ENCODE data around the gene INSYN2B.

Gene INSYN2B

GRCh38 chr5:170011751-170012150 is 31.5 kb upstream of the INSYN2B start:
- no peaks in the 10 kb centered on the region for H3K36me3 ChIP-seq (replicated peaks; ENCODE audit: insufficient read depth, low read length)
- H3K4me3 ChIP-seq (ENCODE audit: low read length), result no peak overlapping the region
- H3K9me2 ChIP-seq (replicated peaks; ENCODE audit: insufficient read depth, low read length), result no peaks in the 10 kb centered on the region
- H3K9me3 ChIP-seq (replicated peaks; ENCODE audit: insufficient read depth, low read length), result no peaks in the 10 kb centered on the region
- no peaks in the 10 kb centered on the region for H4K20me1 ChIP-seq (ENCODE audit: insufficient read depth, low read length)
- no peaks in the 10 kb centered on the region for H3K27me3 ChIP-seq (replicated peaks; ENCODE audit: insufficient read depth, low read length)
- no peak overlapping the region for H2AFZ ChIP-seq (ENCODE audit: low read length)
- no peaks in the 10 kb centered on the region for H3F3A ChIP-seq (ENCODE audit: insufficient read depth, low read length)
- H3K27ac ChIP-seq (ENCODE audit: low read length), result no peak overlapping the region
- no peak for DNase-seq
- no peaks in the 10 kb centered on the region for H3K79me2 ChIP-seq (ENCODE audit: low read length)
- H3K9ac ChIP-seq (ENCODE audit: low read length), result no peak overlapping the region
- H3K4me2 ChIP-seq (ENCODE audit: low read depth, low read length), result no peak overlapping the region
- no peaks in the 10 kb centered on the region for H3K4me1 ChIP-seq (ENCODE audit: low read length)
- TF ChIP-seq EZH2phosphoT487 (IDR thresholded peaks at IDR 0.05; ENCODE audit: low read length), result no peak
- TF ChIP-seq CTCF (IDR thresholded peaks at IDR 0.05; ENCODE audit: low read length), result no peak
- TF ChIP-seq EZH2 (optimal IDR thresholded peaks at IDR 0.05; ENCODE audit: low read depth, low read length), result no peak

GRCh38 chr5:170010595-170010994 is 30.3 kb upstream of the INSYN2B start:
- H3K4me1 ChIP-seq (ENCODE audit: low read length), result no peaks in the 10 kb centered on the region
- H2AFZ ChIP-seq (ENCODE audit: low read length), result no peak overlapping the region
- no peak overlapping the region for H3K27ac ChIP-seq (ENCODE audit: low read length)
- H4K20me1 ChIP-seq (ENCODE audit: insufficient read depth, low read length), result no peaks in the 10 kb centered on the region
- no peak overlapping the region for H3K4me2 ChIP-seq (ENCODE audit: low read depth, low read length)
- no peak overlapping the region for H3K9ac ChIP-seq (ENCODE audit: low read length)
- H3K9me2 ChIP-seq (replicated peaks; ENCODE audit: insufficient read depth, low read length), result no peaks in the 10 kb centered on the region
- no peaks in the 10 kb centered on the region for H3K79me2 ChIP-seq (ENCODE audit: low read length)
- no peak for DNase-seq
- H3K36me3 ChIP-seq (replicated peaks; ENCODE audit: insufficient read depth, low read length), result no peaks in the 10 kb centered on the region
- H3K9me3 ChIP-seq (replicated peaks; ENCODE audit: insufficient read depth, low read length), result no peaks in the 10 kb centered on the region
- H3F3A ChIP-seq (ENCODE audit: insufficient read depth, low read length), result no peaks in the 10 kb centered on the region
- H3K4me3 ChIP-seq (ENCODE audit: low read length), result no peak overlapping the region
- TF ChIP-seq CTCF (IDR thresholded peaks at IDR 0.05; ENCODE audit: low read length) (no peak), EZH2phosphoT487 (IDR thresholded peaks at IDR 0.05; ENCODE audit: low read length) (no peak)
- H3K27me3 ChIP-seq (replicated peaks; ENCODE audit: insufficient read depth, low read length), result no peaks in the 10 kb centered on the region

GRCh38 chr5:170008376-170008775 is 28.1 kb upstream of the INSYN2B start:
- Histone ChIP-seq H3K9ac (ENCODE audit: low read length) (no peak overlapping the region), H3K36me3 (replicated peaks; ENCODE audit: insufficient read depth, low read length) (no peaks in the 10 kb centered on the region), H3K4me1 (ENCODE audit: low read length) (no peaks in the 10 kb centered on the region), H2AFZ (ENCODE audit: low read length) (no peak overlapping the region), H3K27me3 (replicated peaks; ENCODE audit: insufficient read depth, low read length) (no peaks in the 10 kb centered on the region), H3K9me3 (replicated peaks; ENCODE audit: insufficient read depth, low read length) (no peaks in the 10 kb centered on the region), H3F3A (ENCODE audit: insufficient read depth, low read length) (no peaks in the 10 kb centered on the region), H3K27ac (ENCODE audit: low read length) (no peak overlapping the region), H3K4me2 (ENCODE audit: low read depth, low read length) (no peak overlapping the region), H4K20me1 (ENCODE audit: insufficient read depth, low read length) (no peaks in the 10 kb centered on the region), H3K79me2 (ENCODE audit: low read length) (no peaks in the 10 kb centered on the region), H3K9me2 (replicated peaks; ENCODE audit: insufficient read depth, low read length) (no peaks in the 10 kb centered on the region), H3K4me3 (ENCODE audit: low read length) (no peak overlapping the region)
- TF ChIP-seq EZH2 (optimal IDR thresholded peaks at IDR 0.05; ENCODE audit: low read depth, low read length), result no peak
- no peak for TF ChIP-seq EZH2phosphoT487 (IDR thresholded peaks at IDR 0.05; ENCODE audit: low read length)
- TF ChIP-seq CTCF (IDR thresholded peaks at IDR 0.05; ENCODE audit: low read length), result no peak
- DNase-seq, result no peak
